ENCODE data around the gene ARHGAP45. TPM values are rescaled to one million over a fixed set of nuclear protein-coding genes. Genes with fewer than 3 reads are reported as not detected.
"Not testable (repeated sequence)": the region's sequence is repeated elsewhere in the genome, so short reads cannot be mapped to it uniquely, and the experiment has no call there.

ARHGAP45 gene
- total and polyA plus RNA-seq, 12 donors, result 1.6 to 75.4 (median 30.9) TPM

- no peak overlapping the region for H3K27ac ChIP-seq
- no peaks in the 10 kb centered on the region for H3K27me3 ChIP-seq
- TF ChIP-seq POLR2A (IDR thresholded peaks at IDR 0.05), result no peak
- TF ChIP-seq, protein P1, sequence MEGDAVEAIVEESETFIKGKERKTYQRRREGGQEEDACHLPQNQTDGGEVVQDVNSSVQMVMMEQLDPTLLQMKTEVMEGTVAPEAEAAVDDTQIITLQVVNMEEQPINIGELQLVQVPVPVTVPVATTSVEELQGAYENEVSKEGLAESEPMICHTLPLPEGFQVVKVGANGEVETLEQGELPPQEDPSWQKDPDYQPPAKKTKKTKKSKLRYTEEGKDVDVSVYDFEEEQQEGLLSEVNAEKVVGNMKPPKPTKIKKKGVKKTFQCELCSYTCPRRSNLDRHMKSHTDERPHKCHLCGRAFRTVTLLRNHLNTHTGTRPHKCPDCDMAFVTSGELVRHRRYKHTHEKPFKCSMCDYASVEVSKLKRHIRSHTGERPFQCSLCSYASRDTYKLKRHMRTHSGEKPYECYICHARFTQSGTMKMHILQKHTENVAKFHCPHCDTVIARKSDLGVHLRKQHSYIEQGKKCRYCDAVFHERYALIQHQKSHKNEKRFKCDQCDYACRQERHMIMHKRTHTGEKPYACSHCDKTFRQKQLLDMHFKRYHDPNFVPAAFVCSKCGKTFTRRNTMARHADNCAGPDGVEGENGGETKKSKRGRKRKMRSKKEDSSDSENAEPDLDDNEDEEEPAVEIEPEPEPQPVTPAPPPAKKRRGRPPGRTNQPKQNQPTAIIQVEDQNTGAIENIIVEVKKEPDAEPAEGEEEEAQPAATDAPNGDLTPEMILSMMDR (IDR thresholded peaks at IDR 0.05), result no peak
- H3K4me3 ChIP-seq, result no peak overlapping the region
- H3K36me3 ChIP-seq (replicated peaks in 1 of 2), result peaks cover 0 to 58% of the 10 kb centered on the region in 2 donors
- peaks cover 24 to 50% of the 10 kb centered on the region in 2 donors for H3K4me1 ChIP-seq (replicated peaks in 1 of 2)
- no peaks in the 10 kb centered on the region for H3K9me3 ChIP-seq (replicated peaks in 1 of 3)
- intact Hi-C loops (cut with DNase I), result loop anchor here in 1 of 2 donors (5.0 kb wide), 1 partner anchor 44 kb away; the partner anchor contains the start of gene SBNO2
- no peak for DNase-seq
- 88 to 96% (median 94%) methylated on average over 13 to 17 of the region's 17 CpGs for WGBS, 4 donors
Measured at GRCh38 chr19:1128106-1128505, 61.1 kb downstream of the ARHGAP45 start.

- not testable (repeated sequence) for DNase-seq; H3K9me3 ChIP-seq (replicated peaks in 1 of 3); H3K27me3 ChIP-seq; H3K4me3 ChIP-seq
- 79 to 95% (median 91%) methylated on average over 4 to 7 of the region's 7 CpGs for WGBS, 4 donors
- intact Hi-C loops (cut with DNase I), result loop anchor here in 1 of 2 donors (5.0 kb wide), 1 partner anchor 43 kb away; the partner anchor contains the start of gene SBNO2
- Histone ChIP-seq H3K36me3 (replicated peaks in 1 of 2) (peaks cover 0 to 49% of the 10 kb centered on the region in 2 donors), H3K27ac (peak overlapping the region in 3 of 5 donors; percentile 22 to 99 (median 41)), H3K4me1 (replicated peaks in 1 of 2) (peaks cover 30 to 53% of the 10 kb centered on the region in 2 donors)
Measured at GRCh38 chr19:1129084-1129483, 62.1 kb downstream of the ARHGAP45 start.

- peaks cover 30 to 56% of the 10 kb centered on the region in 2 donors for H3K4me1 ChIP-seq (replicated peaks in 1 of 2)
Measured at GRCh38 chr19:1129535-1129934, 62.6 kb downstream of the ARHGAP45 start.

DNA sequence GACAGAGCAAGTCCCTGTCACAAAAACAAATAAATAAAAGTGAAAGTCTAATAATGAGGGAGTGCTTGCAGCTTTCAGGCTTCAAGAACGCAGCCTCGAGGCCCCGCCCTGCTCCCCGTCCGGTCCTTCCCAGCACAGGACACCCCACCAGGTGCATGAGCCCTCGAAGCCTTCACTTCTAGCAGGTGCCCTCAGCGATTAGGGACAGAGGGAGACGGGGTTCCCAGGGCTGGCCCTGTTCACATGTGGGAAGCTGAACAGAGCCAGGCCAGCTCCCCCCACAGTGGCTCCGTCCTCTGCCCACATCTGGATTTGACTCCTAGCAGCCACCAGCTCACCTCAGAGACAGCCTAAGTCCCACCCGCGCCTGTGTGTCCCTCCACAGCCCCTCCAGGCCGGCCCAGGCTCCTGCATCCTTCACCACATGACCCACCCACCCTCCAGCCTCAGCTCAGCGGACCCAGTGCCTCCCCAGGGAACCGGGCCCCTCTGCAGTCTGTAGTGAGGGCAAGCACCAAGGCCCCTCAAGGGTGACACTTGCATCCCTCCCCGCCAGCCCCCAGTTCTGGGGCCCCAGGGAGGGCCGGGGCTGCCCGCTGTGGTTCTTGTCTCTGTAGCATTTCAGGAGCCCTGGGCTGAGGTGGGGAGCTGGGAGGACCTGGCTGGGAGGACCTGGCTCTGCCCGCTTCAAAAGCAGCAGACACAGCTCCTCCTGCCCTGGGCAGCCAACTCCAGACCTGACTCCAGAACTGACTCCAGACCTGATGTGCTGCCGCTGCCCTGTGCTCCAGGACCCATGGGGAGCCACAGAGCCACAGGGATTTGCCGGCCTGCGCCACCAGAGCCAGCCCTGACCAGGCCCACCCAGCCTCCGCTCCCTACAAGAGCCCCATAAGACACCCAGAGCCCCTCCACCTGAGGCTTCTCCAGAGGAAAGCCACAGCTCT lies 64.1 kb downstream of the ARHGAP45 start:
- no peak for TF ChIP-seq POLR2A (IDR thresholded peaks at IDR 0.05)
- TF ChIP-seq, protein P1 (IDR thresholded peaks at IDR 0.05), result no peak
- DNase-seq, result no peak
- WGBS, 4 donors, result 64 to 87% (median 69%) methylated on average over 11 to 22 of the region's 22 CpGs
- Histone ChIP-seq H3K4me3 (peak overlapping the region in 3 of 4 donors; percentile 26 to 69 (median 53)), H3K27me3 (no peaks in the 10 kb centered on the region), H3K27ac (peak overlapping the region; percentile 86 to 99 (median 91)), H3K36me3 (replicated peaks in 1 of 2) (peaks cover 0 to 32% of the 10 kb centered on the region in 2 donors), H3K9me3 (replicated peaks in 1 of 3) (no peaks in the 10 kb centered on the region), H3K4me1 (replicated peaks in 1 of 2) (peaks cover 33 to 66% of the 10 kb centered on the region in 2 donors)
- intact Hi-C loops (cut with DNase I), result no loop called here

More at GRCh38 chr19:1129535-1129934, 62.6 kb downstream of the ARHGAP45 start:
- Histone ChIP-seq H3K9me3 (replicated peaks in 1 of 3) (no peaks in the 10 kb centered on the region), H3K36me3 (replicated peaks in 1 of 2) (peaks cover 0 to 44% of the 10 kb centered on the region in 2 donors), H3K4me3 (no peak overlapping the region), H3K27me3 (no peaks in the 10 kb centered on the region), H3K27ac (peak overlapping the region in 3 of 5 donors; percentile 22 to 99 (median 41))
- TF ChIP-seq, protein P1 (IDR thresholded peaks at IDR 0.05), result no peak
- TF ChIP-seq POLR2A (IDR thresholded peaks at IDR 0.05), result no peak
- 51 to 84% (median 82%) methylated on average over 9 to 18 of the region's 18 CpGs for WGBS, 4 donors
- DNase-seq, result no peak
- intact Hi-C loops (cut with DNase I), result loop anchor here in 1 of 2 donors (5.0 kb wide), 1 partner anchor 43 kb away; the partner anchor contains the start of gene SBNO2
